HepG2 (cell line): ENCODE results near the gene PHKG1. TPM values are rescaled to one million over a fixed set of nuclear protein-coding genes. Genes with fewer than 3 reads are reported as not detected.
A peak's percentile ranks its signal among the peaks of the same experiment; 100 is the strongest.

Source experiments
- EHMT2 ChIP-seq: fragments of 200-600 bp; sonication (generic); IDR thresholded peaks from 2 replicates; pipeline ENCODE4 v1.7.0; 2017; ENCODE audit warnings: antibody characterized with exemption, low read depth, low read length, borderline replicate concordance
- KDM2A ChIP-seq: sonication (generic); formaldehyde crosslinking; IDR thresholded peaks from 2 replicates; pipeline ENCODE4 v1.4.0; 2020; ENCODE audit warnings: low read depth, missing genetic modification reagents, borderline replicate concordance
- NFKBIZ ChIP-seq: IDR thresholded peaks from 2 replicates; pipeline ENCODE4 v1.6.1; 2018; ENCODE audit warnings: missing genetic modification reagents, missing compliant biosample characterization
- RFX5 ChIP-seq: IDR thresholded peaks from 2 replicates; pipeline ENCODE4 v1.6.1; 2011; ENCODE audit warnings: low read depth, low read length, improper control_type of control experiment
- SP2 ChIP-seq: sonication (generic); formaldehyde crosslinking; IDR thresholded peaks from 2 replicates; pipeline ENCODE4 v1.5.1; 2020; ENCODE audit warnings: mild to moderate bottlenecking, missing genetic modification reagents
- TOPORS ChIP-seq: sonication (generic); formaldehyde crosslinking; IDR thresholded peaks from 2 replicates; pipeline ENCODE4 v1.8.0; 2023; ENCODE audit warnings: mild to moderate bottlenecking, missing genetic modification reagents
- TSC22D2 ChIP-seq: sonication (generic); formaldehyde crosslinking; IDR thresholded peaks from 2 replicates; pipeline ENCODE4 v1.5.1; 2020; ENCODE audit warnings: missing genetic modification reagents, mild to moderate bottlenecking, borderline replicate concordance
- XRCC5 ChIP-seq: fragments of 200-400 bp; formaldehyde crosslinking; optimal IDR thresholded peaks from 2 replicates; pipeline ENCODE3; 2017; ENCODE audit warnings: mild to moderate bottlenecking, low read length
- ZKSCAN1 ChIP-seq: fragments of 150-350 bp; IDR thresholded peaks from 2 replicates; pipeline ENCODE4 v1.6.1; 2014; ENCODE audit warnings: low read length
- ZNF142 ChIP-seq: sonication (generic); formaldehyde crosslinking; IDR thresholded peaks from 2 replicates; pipeline ENCODE4 v1.4.0; 2020; ENCODE audit warnings: missing genetic modification reagents
- ZNF18 ChIP-seq: sonication (generic); formaldehyde crosslinking; IDR thresholded peaks from 2 replicates; pipeline ENCODE4 v1.8.0; 2022; ENCODE audit warnings: mild to moderate bottlenecking, missing genetic modification reagents; ENCODE audit not compliant: insufficient replicate concordance
- ZNF275 ChIP-seq: sonication (generic); formaldehyde crosslinking; IDR thresholded peaks from 2 replicates; pipeline ENCODE4 v1.8.0; 2022; ENCODE audit warnings: missing genetic modification reagents, mild to moderate bottlenecking, inconsistent platforms, borderline replicate concordance
- ZNF572 ChIP-seq: sonication (generic); formaldehyde crosslinking; IDR thresholded peaks from 2 replicates; pipeline ENCODE4 v1.5.1; 2020; ENCODE audit warnings: mild to moderate bottlenecking, missing genetic modification reagents
- ZNF747 ChIP-seq: sonication (generic); formaldehyde crosslinking; IDR thresholded peaks from 2 replicates; pipeline ENCODE4 v1.8.1; 2023; ENCODE audit warnings: missing genetic modification reagents, mild to moderate bottlenecking, borderline replicate concordance
- ZSCAN29 ChIP-seq: sonication (generic); formaldehyde crosslinking; conservative IDR thresholded peaks from 2 replicates; pipeline ENCODE4 v1.4.0; 2020; ENCODE audit warnings: mild to moderate bottlenecking, missing genetic modification reagents
- polyA plus RNA-seq, 8 experiments: library from polyadenylated mRNA; depleted of rRNA in 3 of 8; stranded (reverse) in 7 of 8; unstranded in 1 of 8; fragments of >200 nt; fragmentation: Illumina TruSeq in 4 of 8; extraction: Trizol in 4 of 8; gene quantifications; 2 replicates each; pipeline versions ENCODE4 v1.2.1 to v1.2.3, GENCODE V29; 2011 to 2016; ENCODE audit warnings: low read depth in 4 of 8, missing spikeins in 1 of 8, mixed read lengths in 1 of 8; ENCODE audit not compliant: insufficient read depth in 1 of 8
- total RNA-seq, 5 experiments: library from RNA; depleted of rRNA; stranded (reverse); fragments of >200 nt; fragmentation: Illumina TruSeq; extraction: Trizol; gene quantifications; 2 replicates each; pipeline ENCODE4 v1.2.3, GENCODE V29; 2016; ENCODE audit warnings: low read depth in 1 of 5
- TF ChIP-seq, protein P1 (sequence below): sonication (generic); formaldehyde crosslinking; IDR thresholded peaks from 2 replicates; pipeline ENCODE4 v1.8.0; 2022; ENCODE audit warnings: mild to moderate bottlenecking, missing genetic modification reagents, moderate library complexity
- TF ChIP-seq, protein P2 (sequence below): sonication (generic); formaldehyde crosslinking; IDR thresholded peaks from 2 replicates; pipeline ENCODE4 v1.4.0; 2020; ENCODE audit warnings: mild to moderate bottlenecking, missing genetic modification reagents

PHKG1 gene
- total and polyA plus RNA-seq, 2 of the 13 experiments (the other 11 are each of a cell fraction or from before 2014, with no cell fraction given): 0.44 to 0.71 TPM

GRCh38 chr7:56063882-56064625, 28.7 kb downstream of the PHKG1 start, which contains the start of gene SUMF2 (continued):
- TF ChIP-seq SP2 (CRISPR knock-in tag): peak; percentile 33
- TF ChIP-seq ZNF18 (CRISPR knock-in tag): peak; percentile 63
- no peak for TF ChIP-seq XRCC5
- peak; percentile 66; the same call in 1 of the 2 replicates for TF ChIP-seq TOPORS (CRISPR knock-in tag)
- TF ChIP-seq NFKBIZ (CRISPR knock-in tag): no peak
- TF ChIP-seq, protein P1, sequence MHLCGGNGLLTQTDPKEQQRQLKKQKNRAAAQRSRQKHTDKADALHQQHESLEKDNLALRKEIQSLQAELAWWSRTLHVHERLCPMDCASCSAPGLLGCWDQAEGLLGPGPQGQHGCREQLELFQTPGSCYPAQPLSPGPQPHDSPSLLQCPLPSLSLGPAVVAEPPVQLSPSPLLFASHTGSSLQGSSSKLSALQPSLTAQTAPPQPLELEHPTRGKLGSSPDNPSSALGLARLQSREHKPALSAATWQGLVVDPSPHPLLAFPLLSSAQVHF: no peak
- no peak for TF ChIP-seq ZNF572 (CRISPR knock-in tag)
- TF ChIP-seq EHMT2: no peak
- TF ChIP-seq ZNF142 (CRISPR knock-in tag): 0 out of 2 replicates have a peak, but pooled peaks have one; percentile 54
- TF ChIP-seq, protein P2, sequence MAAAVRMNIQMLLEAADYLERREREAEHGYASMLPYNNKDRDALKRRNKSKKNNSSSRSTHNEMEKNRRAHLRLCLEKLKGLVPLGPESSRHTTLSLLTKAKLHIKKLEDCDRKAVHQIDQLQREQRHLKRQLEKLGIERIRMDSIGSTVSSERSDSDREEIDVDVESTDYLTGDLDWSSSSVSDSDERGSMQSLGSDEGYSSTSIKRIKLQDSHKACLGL (CRISPR knock-in tag): peak; percentile 96
- peak; percentile 100 for TF ChIP-seq KDM2A
- no peak for TF ChIP-seq ZSCAN29 (CRISPR knock-in tag)
- TF ChIP-seq ZNF747: peak; percentile 76; the same call in 1 of the 2 replicates
- 0 out of 2 replicates have a peak, but pooled peaks have one; percentile 42 for TF ChIP-seq ZNF275
- no peak for TF ChIP-seq TSC22D2
- no peak for TF ChIP-seq ZKSCAN1
- TF ChIP-seq RFX5: no peak
